H1 (cell line): ENCODE results near the gene DERL2.

Source experiments
- CREB1 ChIP-seq: IDR thresholded peaks from 2 replicates; pipeline ENCODE4 v1.6.1; 2012; ENCODE audit warnings: inconsistent platforms
- CTCF ChIP-seq, 3 experiments: IDR thresholded peaks; 1 replicate in 2 of 3; 2 replicates in 1 of 3; pipeline versions ENCODE4 v1.5.1 to v1.6.1; 2011; ENCODE audit warnings: low read length in 3 of 3, mild to moderate bottlenecking in 3 of 3, inconsistent platforms in 2 of 3, low read depth in 1 of 3, moderate library complexity in 1 of 3; ENCODE audit not compliant: insufficient read depth in 1 of 3; ENCODE audit errors: control extremely low read depth in 1 of 3
- EGR1 ChIP-seq: IDR thresholded peaks from 2 replicates; pipeline ENCODE4 v1.6.1; 2011; ENCODE audit warnings: low read depth, low read length, borderline replicate concordance
- EP300 ChIP-seq, 2 experiments: IDR thresholded peaks; 1 replicate in 1 of 2; 2 replicates in 1 of 2; pipeline ENCODE4 v1.6.1; 2011 to 2012; ENCODE audit warnings: low read depth in 2 of 2, low read length in 2 of 2, mild to moderate bottlenecking in 2 of 2, borderline replicate concordance in 1 of 2, inconsistent platforms in 1 of 2, moderate library complexity in 1 of 2
- JUND ChIP-seq: IDR thresholded peaks from 2 replicates; pipeline ENCODE4 v1.6.1; 2011; ENCODE audit warnings: mild to moderate bottlenecking, improper control_type of control experiment, low read length
- KDM5A ChIP-seq: fragments of 200-600 bp; IDR thresholded peaks from 2 replicates; pipeline ENCODE4 v1.7.1; 2012; ENCODE audit warnings: mild to moderate bottlenecking, low read length, inconsistent platforms, mixed read lengths
- MAFK ChIP-seq: IDR thresholded peaks from 2 replicates; pipeline ENCODE4 v1.6.1; 2012; ENCODE audit warnings: low read depth, mild to moderate bottlenecking, improper control_type of control experiment, low read length
- NRF1 ChIP-seq: IDR thresholded peaks from 2 replicates; pipeline ENCODE4 v1.6.1; 2011; ENCODE audit warnings: mild to moderate bottlenecking, low read depth, low read length, improper control_type of control experiment
- POLR2A ChIP-seq, 2 experiments: IDR thresholded peaks; 1 replicate in 1 of 2; 2 replicates in 1 of 2; pipeline ENCODE4 v1.6.1; 2011; ENCODE audit warnings: low read depth in 2 of 2, low read length in 2 of 2, mild to moderate bottlenecking in 2 of 2; ENCODE audit errors: control extremely low read depth in 1 of 2
- POLR2AphosphoS5 ChIP-seq: IDR thresholded peaks from 2 replicates; pipeline ENCODE4 v1.6.1; 2011; ENCODE audit warnings: low read depth, low read length
- RXRA ChIP-seq: IDR thresholded peaks from 2 replicates; pipeline ENCODE4 v1.6.1; 2011; ENCODE audit warnings: low read depth, mild to moderate bottlenecking, low read length, moderate library complexity; ENCODE audit not compliant: insufficient read depth
- SUZ12 ChIP-seq: fragments of 200-600 bp; sonication (generic); IDR thresholded peaks from 2 replicates; pipeline ENCODE4 v1.6.1; 2012; ENCODE audit warnings: mild to moderate bottlenecking, inconsistent platforms, low read length, moderate library complexity, mixed read lengths
- TAF1 ChIP-seq: IDR thresholded peaks from 2 replicates; pipeline ENCODE4 v1.6.1; 2011; ENCODE audit warnings: mild to moderate bottlenecking, low read depth, low read length
- USF2 ChIP-seq: IDR thresholded peaks from 2 replicates; pipeline ENCODE4 v1.6.1; 2011; ENCODE audit warnings: low read length, improper control_type of control experiment

GRCh38 chr17:5486206-5487124, 487 bp upstream of the DERL2 start, which contains the start of gene MIS12:
- TF ChIP-seq CTCF (IDR thresholded peaks at IDR 0.05; ENCODE audit: control extremely low read depth in 1 of 3, insufficient read depth in 1 of 3, low read depth in 1 of 3, low read length in 3 of 3) (no peak), USF2 (no peak), CREB1 (peak; percentile 86), SUZ12 (no peak), POLR2AphosphoS5 (peak; percentile 98), POLR2A (IDR thresholded peaks at IDR 0.05; ENCODE audit: control extremely low read depth in 1 of 2, low read depth in 2 of 2, low read length in 2 of 2) (peak; percentile 94 to 96), EP300 (IDR thresholded peaks at IDR 0.05; ENCODE audit: borderline replicate concordance in 1 of 2, low read depth in 2 of 2, low read length in 2 of 2) (no peak), NRF1 (no peak), KDM5A (no peak), TAF1 (peak; percentile 95), EGR1 (no peak), RXRA (no peak), MAFK (no peak), JUND (no peak)
